Subcutaneous adipose tissue (tissue), 4 donors: ENCODE data around the gene FBXO9. TPM values are rescaled to one million over a fixed set of nuclear protein-coding genes. Genes with fewer than 3 reads are reported as not detected.

Experiments used
- CTCF ChIP-seq: fragments of 450-650 bp; IDR thresholded peaks from one replicate; pipeline ENCODE4 v1.5.1; 2016; ENCODE audit warnings: low read depth, mild to moderate bottlenecking, control low read depth, antibody characterized with exemption, moderate library complexity
- total RNA-seq, 4 donors: library from RNA; depleted of rRNA; stranded (reverse); fragments of >200 nt; gene quantifications; one replicate each; pipeline ENCODE4 v1.1.0, GENCODE V29; 2016

Gene FBXO9
- total RNA-seq, 4 donors from 2014 or later = 59.0 to 74.6 (median 69.7) TPM

GRCh38 chr6:53112404-53112803 lies 47.2 kb downstream of the FBXO9 start:
- TF ChIP-seq CTCF = no peak

- TF ChIP-seq CTCF = no peak
Measured at GRCh38 chr6:53112871-53113270, 47.7 kb downstream of the FBXO9 start.

GRCh38 chr6:53113742-53114141 lies 48.5 kb downstream of the FBXO9 start:
- no peak for TF ChIP-seq CTCF

- TF ChIP-seq CTCF = no peak
Measured at GRCh38 chr6:53115113-53115512, 49.9 kb downstream of the FBXO9 start.

GRCh38 chr6:53115741-53116140 lies 50.5 kb downstream of the FBXO9 start:
- no peak for TF ChIP-seq CTCF

- no peak for TF ChIP-seq CTCF
Measured at GRCh38 chr6:53119349-53119748, 54.1 kb downstream of the FBXO9 start.

GRCh38 chr6:53119772-53120409 lies 54.7 kb downstream of the FBXO9 start:
- TF ChIP-seq CTCF = no peak
